H1 (cell line): Measurements from ENCODE around the gene MECR. TPM values are rescaled to one million over a fixed set of nuclear protein-coding genes. Genes with fewer than 3 reads are reported as not detected.

Experiments used
- CTCF ChIA-PET: fragments of 300-600 bp; sonication (Branson Sonifier 250); formaldehyde crosslinking; loops from one replicate; lab custom pipeline; 2021; ENCODE audit not compliant: partially characterized antibody; lab: Charles Lee
- POLR2A ChIA-PET: fragments of 300-600 bp; sonication (Branson Sonifier 250); formaldehyde crosslinking; loops from one replicate; lab custom pipeline; 2021; ENCODE audit warnings: inconsistent platforms; ENCODE audit not compliant: partially characterized antibody; lab: Charles Lee
- DNase-seq, 2 experiments: peaks; one replicate each; pipeline versions ENCODE4 v3.0.0 to v3.0.0-alpha.2; 2010 to 2022; ENCODE audit warnings: low spot score in 2 of 2, low read depth in 1 of 2, mixed read lengths in 1 of 2
- FAIRE-seq: peaks from 2 replicates; lab custom pipeline; 2011; peaks lifted over from hg19 to GRCh38; lab: Jason Lieb, UNC
- H2AFZ ChIP-seq: 2 replicates; pipeline ENCODE4 v1.8.1; 2012; ENCODE audit warnings: low read length, inconsistent platforms
- H2AK5ac ChIP-seq: 2 replicates; pipeline ENCODE4 v1.6.1; 2013; ENCODE audit warnings: low read depth, low read length
- H2BK120ac ChIP-seq: replicated peaks from 2 replicates; pipeline ENCODE3; 2013; ENCODE audit warnings: low read depth, low read length, inconsistent platforms
- H2BK12ac ChIP-seq: 2 replicates; pipeline ENCODE4 v1.6.1; 2013; ENCODE audit warnings: low read depth, low read length
- H2BK15ac ChIP-seq: 2 replicates; pipeline ENCODE4 v1.6.1; 2013; ENCODE audit warnings: low read length
- H2BK20ac ChIP-seq: 2 replicates; pipeline ENCODE4 v1.6.1; 2013; ENCODE audit warnings: low read length
- H2BK5ac ChIP-seq: 2 replicates; pipeline ENCODE4 v1.6.1; 2013; ENCODE audit warnings: low read depth, low read length
- H3K14ac ChIP-seq: 2 replicates; pipeline ENCODE4 v1.6.1; 2013; ENCODE audit warnings: inconsistent platforms; ENCODE audit not compliant: insufficient read length
- H3K18ac ChIP-seq: 2 replicates; pipeline ENCODE4 v1.6.1; 2013; ENCODE audit warnings: low read length; ENCODE audit errors: extremely low read depth
- H3K23ac ChIP-seq: 2 replicates; pipeline ENCODE4 v1.6.1; 2013; ENCODE audit warnings: inconsistent platforms; ENCODE audit not compliant: insufficient read length
- H3K23me2 ChIP-seq: 2 replicates; pipeline ENCODE4 v1.6.1; 2013; ENCODE audit warnings: low read depth, low read length
- H3K27ac ChIP-seq: 2 replicates; pipeline ENCODE4 v1.6.1; 2011; ENCODE audit warnings: low read depth, low read length, inconsistent platforms
- H3K27me3 ChIP-seq, 4 experiments: replicated peaks in 1 of 4; 1 replicate in 1 of 4; 2 replicates in 3 of 4; pipeline versions ENCODE4 v1.6.1 to v1.8.1; 2011 to 2013; ENCODE audit warnings: low read length in 3 of 4, mild to moderate bottlenecking in 3 of 4, inconsistent platforms in 2 of 4, mixed read lengths in 2 of 4, moderate library complexity in 1 of 4; ENCODE audit not compliant: control insufficient read depth in 3 of 4, insufficient read depth in 3 of 4; ENCODE audit errors: extremely low read depth in 1 of 4
- H3K36me3 ChIP-seq, 4 experiments: 2 replicates each; pipeline versions ENCODE4 v1.6.1 to v1.8.1; 2011 to 2013; ENCODE audit warnings: mild to moderate bottlenecking in 4 of 4, low read length in 3 of 4, moderate library complexity in 2 of 4, control low read depth in 1 of 4, inconsistent platforms in 1 of 4; ENCODE audit not compliant: insufficient read depth in 4 of 4, control insufficient read depth in 2 of 4
- H3K4ac ChIP-seq: replicated peaks from 2 replicates; pipeline ENCODE3; 2013; ENCODE audit warnings: low read length, low read depth, mixed read lengths, inconsistent platforms; ENCODE audit not compliant: insufficient read length
- H3K4me1 ChIP-seq, 4 experiments: replicated peaks in 1 of 4; 1 replicate in 1 of 4; 2 replicates in 3 of 4; pipeline versions ENCODE4 v1.6.1 to v1.8.1; 2011 to 2013; ENCODE audit warnings: low read length in 3 of 4, inconsistent platforms in 2 of 4, mixed read lengths in 1 of 4; ENCODE audit not compliant: insufficient read depth in 4 of 4, control insufficient read depth in 3 of 4
- H3K4me2 ChIP-seq, 2 experiments: 2 replicates each; pipeline versions ENCODE4 v1.6.1 to v1.8.1; 2011 to 2013; ENCODE audit warnings: low read depth in 2 of 2, low read length in 2 of 2, control low read depth in 1 of 2, inconsistent platforms in 1 of 2, mild to moderate bottlenecking in 1 of 2; ENCODE audit not compliant: insufficient read depth in 1 of 2
- H3K4me3 ChIP-seq, 4 experiments: fragments of 200-600, 300-600 bp in 1 of 4; sonication (generic), shearing (Covaris generic), sonication (Bioruptor Twin) in 1 of 4; 2 replicates each; pipeline versions ENCODE4 v1.5.1 to v1.8.1; 2011 to 2016; ENCODE audit warnings: low read length in 4 of 4, low read depth in 3 of 4, control low read depth in 2 of 4, inconsistent platforms in 2 of 4, mild to moderate bottlenecking in 2 of 4, mixed read lengths in 1 of 4, moderate library complexity in 1 of 4; ENCODE audit not compliant: insufficient read depth in 2 of 4; ENCODE audit errors: extremely low read depth in 1 of 4
- H3K56ac ChIP-seq: replicated peaks from 2 replicates; pipeline ENCODE3; 2013; ENCODE audit warnings: low read depth, mild to moderate bottlenecking, mixed read lengths, low read length, inconsistent platforms; ENCODE audit not compliant: insufficient read length
- H3K79me1 ChIP-seq: 2 replicates; pipeline ENCODE4 v1.6.1; 2013; ENCODE audit warnings: low read depth, low read length, control low read depth
- H3K79me2 ChIP-seq, 2 experiments: 2 replicates each; pipeline versions ENCODE4 v1.6.1 to v1.8.1; 2012 to 2013; ENCODE audit warnings: low read length in 2 of 2, mild to moderate bottlenecking in 2 of 2, inconsistent platforms in 1 of 2; ENCODE audit not compliant: insufficient read depth in 2 of 2, control insufficient read depth in 1 of 2
- H3K9ac ChIP-seq, 4 experiments: replicated peaks in 1 of 4; 1 replicate in 1 of 4; 2 replicates in 3 of 4; pipeline versions ENCODE4 v1.6.1 to v1.8.1; 2011 to 2013; ENCODE audit warnings: low read depth in 3 of 4, low read length in 3 of 4, control low read depth in 2 of 4, mild to moderate bottlenecking in 2 of 4, moderate library complexity in 2 of 4, inconsistent platforms in 1 of 4; ENCODE audit errors: extremely low read depth in 1 of 4
- H3K9me3 ChIP-seq, 2 experiments: 2 replicates each; pipeline versions ENCODE4 v1.6.1 to v1.8.1; 2012 to 2013; ENCODE audit warnings: mild to moderate bottlenecking in 2 of 2, moderate library complexity in 2 of 2, control low read depth in 1 of 2, inconsistent platforms in 1 of 2, low read depth in 1 of 2, low read length in 1 of 2, mixed read lengths in 1 of 2; ENCODE audit not compliant: insufficient read depth in 2 of 2
- H4K20me1 ChIP-seq, 2 experiments: replicated peaks in 1 of 2; 2 replicates each; pipeline versions ENCODE3 to v1.8.1; 2011 to 2013; ENCODE audit warnings: inconsistent platforms in 2 of 2, low read length in 2 of 2, mild to moderate bottlenecking in 1 of 2; ENCODE audit not compliant: insufficient read depth in 2 of 2, control insufficient read depth in 1 of 2
- H4K5ac ChIP-seq: 2 replicates; pipeline ENCODE4 v1.6.1; 2013; ENCODE audit warnings: low read length, low read depth, mixed read lengths, inconsistent platforms; ENCODE audit not compliant: insufficient read length
- H4K8ac ChIP-seq: 2 replicates; pipeline ENCODE4 v1.8.0; 2013; ENCODE audit warnings: mild to moderate bottlenecking, moderate library complexity, low read length, inconsistent platforms; ENCODE audit not compliant: insufficient read depth; ENCODE audit errors: extremely low read depth
- H4K91ac ChIP-seq: replicated peaks from 2 replicates; pipeline ENCODE3; 2013; ENCODE audit warnings: low read length, mixed read lengths, inconsistent platforms; ENCODE audit not compliant: insufficient read length
- ASH2L ChIP-seq: fragments of 200-600, 300-600 bp; sonication (generic); IDR thresholded peaks from one replicate; pipeline ENCODE4 v1.7.1; 2017; ENCODE audit warnings: low read length
- BCL11A ChIP-seq, 2 experiments: IDR thresholded peaks; one replicate each; pipeline ENCODE4 v1.6.1; 2011; ENCODE audit warnings: low read depth in 2 of 2, low read length in 2 of 2, mild to moderate bottlenecking in 2 of 2
- CEBPB ChIP-seq: IDR thresholded peaks from 2 replicates; pipeline ENCODE4 v1.6.1; 2012; ENCODE audit warnings: low read depth, low read length
- CHD2 ChIP-seq: IDR thresholded peaks from 2 replicates; pipeline ENCODE4 v1.6.1; 2012; ENCODE audit warnings: low read length, improper control_type of control experiment
- E2F6 ChIP-seq: IDR thresholded peaks from 2 replicates; pipeline ENCODE4 v1.6.1; 2012; ENCODE audit warnings: inconsistent platforms
- EZH2 ChIP-seq: fragments of 200-600 bp; sonication (generic); IDR thresholded peaks from 2 replicates; pipeline ENCODE4 v1.7.1; 2012; ENCODE audit warnings: low read depth, mild to moderate bottlenecking, moderate library complexity, low read length, inconsistent platforms; ENCODE audit not compliant: severe bottlenecking
- GABPA ChIP-seq: IDR thresholded peaks from 2 replicates; pipeline ENCODE4 v1.6.1; 2011; ENCODE audit warnings: mild to moderate bottlenecking, low read length, moderate library complexity, borderline replicate concordance; ENCODE audit not compliant: insufficient read depth
- HDAC6 ChIP-seq: IDR thresholded peaks from one replicate; pipeline ENCODE4 v1.7.1; 2012; ENCODE audit warnings: low read depth, mild to moderate bottlenecking, inconsistent platforms, low read length, moderate library complexity
- POLR2A ChIP-seq, 2 experiments: IDR thresholded peaks; 1 replicate in 1 of 2; 2 replicates in 1 of 2; pipeline ENCODE4 v1.6.1; 2011; ENCODE audit warnings: low read depth in 2 of 2, low read length in 2 of 2, mild to moderate bottlenecking in 2 of 2; ENCODE audit errors: control extremely low read depth in 1 of 2
- SAP30 ChIP-seq: fragments of 300-600 bp; sonication (generic); IDR thresholded peaks from 2 replicates; pipeline ENCODE4 v1.7.1; 2012; ENCODE audit warnings: low read length, moderate library complexity, mild to moderate bottlenecking, inconsistent platforms; ENCODE audit not compliant: insufficient read depth, insufficient replicate concordance
- TBP ChIP-seq: IDR thresholded peaks from 2 replicates; pipeline ENCODE4 v1.6.1; 2011; ENCODE audit warnings: low read depth, low read length, improper control_type of control experiment
- TEAD4 ChIP-seq: IDR thresholded peaks from 2 replicates; pipeline ENCODE4 v1.6.1; 2012; ENCODE audit warnings: low read depth, low read length, inconsistent platforms, mixed read lengths
- WGBS, 2 experiments: shearing (Covaris generic) in 1 of 2; methylation state at CpG; one replicate each; pipeline versions ENCODE4 v1.1.6 to v1.1.7; 2013 to 2015; ENCODE audit warnings: low lambda C conversion rate in 2 of 2, mixed read lengths in 2 of 2, inconsistent platforms in 1 of 2, low coverage in 1 of 2, missing lambda C conversion rate in 1 of 2; ENCODE audit not compliant: insufficient replicate concordance in 2 of 2, insufficient coverage in 1 of 2, insufficient read length in 1 of 2; ENCODE audit errors: extremely low coverage in 1 of 2, missing lambda C conversion rate in 1 of 2; 5-methylcytosine and 5-hydroxymethylcytosine counted together
- polyA plus RNA-seq, 7 experiments: library from polyadenylated mRNA; depleted of rRNA in 3 of 7; stranded (reverse) in 5 of 7; unstranded in 2 of 7; fragments of >200 nt in 5 of 7; fragments of 200-250 nt in 2 of 7; gene quantifications; 1 replicate in 5 of 7; 2 replicates in 1 of 7; 4 replicates in 1 of 7; pipeline versions ENCODE4 v1.2.1 to v1.2.3, GENCODE V29; 2011 to 2013; ENCODE audit warnings: missing spikeins in 2 of 7, mixed read lengths in 2 of 7
- total RNA-seq: library from RNA; stranded (reverse); fragmentation: NEBNext Ultra II Directional; extraction: Animal tissue kit (Norgen Biotek cat#: 25700); gene quantifications from 2 replicates; pipeline ENCODE4 v1.2.1, GENCODE V29; 2021

Gene MECR
- total and polyA plus RNA-seq, 2 of the 8 experiments (the other 6 are each of a cell fraction or from before 2014, with no cell fraction given): 24.2 to 24.4 TPM

- Histone ChIP-seq H3K14ac (no peak overlapping the region), H3K4me1 (peaks cover 15 to 24% (median 18%) of the 10 kb centered on the region in 4 experiments), H3K4ac (peak overlapping the region; percentile 62), H3K4me3 (no peak overlapping the region), H4K8ac (0 out of 2 replicates have a peak overlapping the region, but pooled peaks have one; percentile 3), H2BK20ac (peak overlapping the region; percentile 98), H3K27me3 (no peaks in the 10 kb centered on the region), H3K23me2 (peaks cover 2% of the 10 kb centered on the region; the same call in 1 of the 2 replicates), H4K20me1 (no peaks in the 10 kb centered on the region), H3K36me3 (no peaks in the 10 kb centered on the region), H3K27ac (no peak overlapping the region), H3K56ac (no peak overlapping the region), H4K5ac (no peak overlapping the region), H4K91ac (peak overlapping the region; percentile 93), H2BK5ac (peak overlapping the region; percentile 76; the same call in 1 of the 2 replicates), H3K18ac (peak overlapping the region; percentile 95), H3K4me2 (no peak overlapping the region; a peak in 1 of 4 replicates), H3K23ac (no peak overlapping the region), H2AFZ (no peak overlapping the region), H2BK15ac (peak overlapping the region; percentile 98), H2BK120ac (peak overlapping the region; percentile 61), H2AK5ac (peak overlapping the region; percentile 94), H3K79me1 (peaks cover 11% of the 10 kb centered on the region), H3K79me2 (no peaks in the 10 kb centered on the region), H3K9me3 (no peaks in the 10 kb centered on the region), H3K9ac (no peak overlapping the region; a peak in 1 of 7 replicates), H2BK12ac (peak overlapping the region; percentile 99)
- POLR2A ChIA-PET: interaction anchor here (1.1 to 2.1 kb wide), 3 partner anchors 10 to 82 kb away, joined by 3 to 8 read pairs (median 3); no protein-coding TSS in a partner anchor
- 88% methylated on average over 8 of the region's 8 CpGs; no CpG with 5 or more reads in 1 of the 2 experiments for WGBS, 2 experiments
- CTCF ChIA-PET: interaction anchor here (0.9 to 12.3 kb wide), 9 partner anchors 8 to 408 kb away, joined by 3 to 113 read pairs (median 4); no protein-coding TSS in a partner anchor
- DNase-seq (no peak), FAIRE-seq (no peak)
- TF ChIP-seq EZH2 (no peak), TBP (no peak), HDAC6 (no peak), TEAD4 (no peak), CHD2 (no peak), CEBPB (no peak), GABPA (no peak), SAP30 (no peak), BCL11A (IDR thresholded peaks at IDR 0.05; ENCODE audit: low read depth in 2 of 2, low read length in 2 of 2) (no peak), E2F6 (no peak), POLR2A (IDR thresholded peaks at IDR 0.05; ENCODE audit: control extremely low read depth in 1 of 2, low read depth in 2 of 2, low read length in 2 of 2) (no peak), ASH2L (no peak)
Measured at GRCh38 chr1:29247571-29248273, 17.0 kb upstream of the MECR start.
